HepG2 (cell line): ENCODE results near the gene SLC45A2.

Experiments used
- ETV5 ChIP-seq: IDR thresholded peaks from 2 replicates; pipeline ENCODE4 v1.6.1; 2018; ENCODE audit warnings: missing biosample characterization, missing genetic modification reagents, inconsistent platforms, borderline replicate concordance
- EZH2 ChIP-seq: conservative IDR thresholded peaks from 2 replicates; pipeline ENCODE4 v1.6.1; 2012; ENCODE audit warnings: mild to moderate bottlenecking, low read depth, low read length, moderate library complexity
- FOXM1 ChIP-seq: sonication (generic); formaldehyde crosslinking; IDR thresholded peaks from 2 replicates; pipeline ENCODE4 v1.5.0; 2020; ENCODE audit warnings: missing genetic modification reagents
- POLR2A ChIP-seq, 2 experiments: IDR thresholded peaks; 2 replicates each; pipeline ENCODE4 v1.6.1; 2011; ENCODE audit warnings: low read depth in 2 of 2, low read length in 2 of 2, mild to moderate bottlenecking in 1 of 2, moderate library complexity in 1 of 2; ENCODE audit not compliant: insufficient read depth in 1 of 2
- PRMT3 ChIP-seq: sonication (generic); formaldehyde crosslinking; IDR thresholded peaks from 2 replicates; pipeline ENCODE4 v1.8.1; 2022; ENCODE audit warnings: low read depth, mild to moderate bottlenecking, moderate library complexity, missing genetic modification reagents, borderline replicate concordance
- TBL1XR1 ChIP-seq: fragments of 150-350 bp; IDR thresholded peaks from 2 replicates; pipeline ENCODE4 v1.6.1; 2014; ENCODE audit warnings: borderline replicate concordance, low read length; ENCODE audit not compliant: partially characterized antibody
- YY1 ChIP-seq: IDR thresholded peaks from 2 replicates; pipeline ENCODE4 v1.6.1; 2011; ENCODE audit warnings: low read length, low read depth, moderate library complexity, mild to moderate bottlenecking; ENCODE audit not compliant: insufficient read depth, insufficient replicate concordance
- ZFP36 ChIP-seq: fragments of 150-350 bp; IDR thresholded peaks from 2 replicates; pipeline ENCODE4 v1.6.1; 2018; ENCODE audit warnings: borderline replicate concordance, low read length, low read depth; ENCODE audit not compliant: partially characterized antibody
- ZNF256 ChIP-seq: sonication (generic); formaldehyde crosslinking; conservative IDR thresholded peaks from 2 replicates; pipeline ENCODE4 v1.4.0; 2020; ENCODE audit warnings: missing genetic modification reagents
- ZNF776 ChIP-seq: sonication (generic); formaldehyde crosslinking; IDR thresholded peaks from 2 replicates; pipeline ENCODE4 v1.4.0; 2020; ENCODE audit warnings: mild to moderate bottlenecking, missing genetic modification reagents
- TF ChIP-seq, protein P1 (sequence below): sonication (generic); formaldehyde crosslinking; IDR thresholded peaks from 2 replicates; pipeline ENCODE4 v1.4.0; 2020; ENCODE audit warnings: missing genetic modification reagents
- TF ChIP-seq, protein P2 (sequence below): IDR thresholded peaks from 2 replicates; pipeline ENCODE4 v1.6.1; 2012; ENCODE audit warnings: inconsistent platforms
- TF ChIP-seq, protein P3 (sequence below): sonication (generic); formaldehyde crosslinking; IDR thresholded peaks from 2 replicates; pipeline ENCODE4 v1.5.0; 2020; ENCODE audit warnings: mild to moderate bottlenecking, missing genetic modification reagents
- TF ChIP-seq, protein P4 (sequence below): sonication (generic); formaldehyde crosslinking; IDR thresholded peaks from 2 replicates; pipeline ENCODE4 v1.5.0; 2020; ENCODE audit warnings: mild to moderate bottlenecking, missing genetic modification reagents, moderate library complexity

DNA sequence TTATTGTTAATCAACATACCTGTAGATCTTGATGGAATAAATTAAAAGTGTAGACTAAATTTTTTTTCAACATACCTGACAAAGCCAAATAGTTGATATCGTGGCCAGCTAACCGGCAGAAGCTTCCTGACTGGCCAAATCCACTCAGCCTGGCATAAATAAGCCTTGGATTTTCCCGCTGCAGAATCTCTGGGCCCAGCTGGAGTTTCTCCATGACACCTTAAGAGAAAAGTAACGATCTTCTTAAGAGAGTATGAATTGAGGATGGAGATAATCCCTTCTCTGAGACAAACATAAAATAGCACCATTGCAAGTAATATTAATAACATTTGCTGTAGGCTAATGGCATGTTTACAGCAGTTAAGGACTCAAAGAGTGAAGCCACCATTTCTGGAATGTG, 21.2 kb upstream of the SLC45A2 start:
- no peak for TF ChIP-seq POLR2A (IDR thresholded peaks at IDR 0.05; ENCODE audit: insufficient read depth in 1 of 2, low read depth in 2 of 2, low read length in 2 of 2)
- no peak for TF ChIP-seq ZFP36
- no peak for TF ChIP-seq YY1
- TF ChIP-seq, protein P1, sequence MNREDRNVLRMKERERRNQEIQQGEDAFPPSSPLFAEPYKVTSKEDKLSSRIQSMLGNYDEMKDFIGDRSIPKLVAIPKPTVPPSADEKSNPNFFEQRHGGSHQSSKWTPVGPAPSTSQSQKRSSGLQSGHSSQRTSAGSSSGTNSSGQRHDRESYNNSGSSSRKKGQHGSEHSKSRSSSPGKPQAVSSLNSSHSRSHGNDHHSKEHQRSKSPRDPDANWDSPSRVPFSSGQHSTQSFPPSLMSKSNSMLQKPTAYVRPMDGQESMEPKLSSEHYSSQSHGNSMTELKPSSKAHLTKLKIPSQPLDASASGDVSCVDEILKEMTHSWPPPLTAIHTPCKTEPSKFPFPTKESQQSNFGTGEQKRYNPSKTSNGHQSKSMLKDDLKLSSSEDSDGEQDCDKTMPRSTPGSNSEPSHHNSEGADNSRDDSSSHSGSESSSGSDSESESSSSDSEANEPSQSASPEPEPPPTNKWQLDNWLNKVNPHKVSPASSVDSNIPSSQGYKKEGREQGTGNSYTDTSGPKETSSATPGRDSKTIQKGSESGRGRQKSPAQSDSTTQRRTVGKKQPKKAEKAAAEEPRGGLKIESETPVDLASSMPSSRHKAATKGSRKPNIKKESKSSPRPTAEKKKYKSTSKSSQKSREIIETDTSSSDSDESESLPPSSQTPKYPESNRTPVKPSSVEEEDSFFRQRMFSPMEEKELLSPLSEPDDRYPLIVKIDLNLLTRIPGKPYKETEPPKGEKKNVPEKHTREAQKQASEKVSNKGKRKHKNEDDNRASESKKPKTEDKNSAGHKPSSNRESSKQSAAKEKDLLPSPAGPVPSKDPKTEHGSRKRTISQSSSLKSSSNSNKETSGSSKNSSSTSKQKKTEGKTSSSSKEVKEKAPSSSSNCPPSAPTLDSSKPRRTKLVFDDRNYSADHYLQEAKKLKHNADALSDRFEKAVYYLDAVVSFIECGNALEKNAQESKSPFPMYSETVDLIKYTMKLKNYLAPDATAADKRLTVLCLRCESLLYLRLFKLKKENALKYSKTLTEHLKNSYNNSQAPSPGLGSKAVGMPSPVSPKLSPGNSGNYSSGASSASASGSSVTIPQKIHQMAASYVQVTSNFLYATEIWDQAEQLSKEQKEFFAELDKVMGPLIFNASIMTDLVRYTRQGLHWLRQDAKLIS (CRISPR knock-in tag) = no peak
- no peak for TF ChIP-seq EZH2
- no peak for TF ChIP-seq TBL1XR1
- no peak for TF ChIP-seq PRMT3 (CRISPR knock-in tag)
- TF ChIP-seq, protein P2, sequence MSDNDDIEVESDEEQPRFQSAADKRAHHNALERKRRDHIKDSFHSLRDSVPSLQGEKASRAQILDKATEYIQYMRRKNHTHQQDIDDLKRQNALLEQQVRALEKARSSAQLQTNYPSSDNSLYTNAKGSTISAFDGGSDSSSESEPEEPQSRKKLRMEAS = no peak
- TF ChIP-seq, protein P3, sequence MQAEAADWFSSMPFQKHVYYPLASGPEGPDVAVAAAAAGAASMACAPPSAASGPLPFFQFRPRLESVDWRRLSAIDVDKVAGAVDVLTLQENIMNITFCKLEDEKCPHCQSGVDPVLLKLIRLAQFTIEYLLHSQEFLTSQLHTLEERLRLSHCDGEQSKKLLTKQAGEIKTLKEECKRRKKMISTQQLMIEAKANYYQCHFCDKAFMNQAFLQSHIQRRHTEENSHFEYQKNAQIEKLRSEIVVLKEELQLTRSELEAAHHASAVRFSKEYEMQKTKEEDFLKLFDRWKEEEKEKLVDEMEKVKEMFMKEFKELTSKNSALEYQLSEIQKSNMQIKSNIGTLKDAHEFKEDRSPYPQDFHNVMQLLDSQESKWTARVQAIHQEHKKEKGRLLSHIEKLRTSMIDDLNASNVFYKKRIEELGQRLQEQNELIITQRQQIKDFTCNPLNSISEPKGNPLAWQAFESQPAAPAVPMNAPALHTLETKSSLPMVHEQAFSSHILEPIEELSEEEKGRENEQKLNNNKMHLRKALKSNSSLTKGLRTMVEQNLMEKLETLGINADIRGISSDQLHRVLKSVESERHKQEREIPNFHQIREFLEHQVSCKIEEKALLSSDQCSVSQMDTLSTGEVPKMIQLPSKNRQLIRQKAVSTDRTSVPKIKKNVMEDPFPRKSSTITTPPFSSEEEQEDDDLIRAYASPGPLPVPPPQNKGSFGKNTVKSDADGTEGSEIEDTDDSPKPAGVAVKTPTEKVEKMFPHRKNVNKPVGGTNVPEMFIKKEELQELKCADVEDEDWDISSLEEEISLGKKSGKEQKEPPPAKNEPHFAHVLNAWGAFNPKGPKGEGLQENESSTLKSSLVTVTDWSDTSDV (CRISPR knock-in tag) = no peak
- TF ChIP-seq, protein P4, sequence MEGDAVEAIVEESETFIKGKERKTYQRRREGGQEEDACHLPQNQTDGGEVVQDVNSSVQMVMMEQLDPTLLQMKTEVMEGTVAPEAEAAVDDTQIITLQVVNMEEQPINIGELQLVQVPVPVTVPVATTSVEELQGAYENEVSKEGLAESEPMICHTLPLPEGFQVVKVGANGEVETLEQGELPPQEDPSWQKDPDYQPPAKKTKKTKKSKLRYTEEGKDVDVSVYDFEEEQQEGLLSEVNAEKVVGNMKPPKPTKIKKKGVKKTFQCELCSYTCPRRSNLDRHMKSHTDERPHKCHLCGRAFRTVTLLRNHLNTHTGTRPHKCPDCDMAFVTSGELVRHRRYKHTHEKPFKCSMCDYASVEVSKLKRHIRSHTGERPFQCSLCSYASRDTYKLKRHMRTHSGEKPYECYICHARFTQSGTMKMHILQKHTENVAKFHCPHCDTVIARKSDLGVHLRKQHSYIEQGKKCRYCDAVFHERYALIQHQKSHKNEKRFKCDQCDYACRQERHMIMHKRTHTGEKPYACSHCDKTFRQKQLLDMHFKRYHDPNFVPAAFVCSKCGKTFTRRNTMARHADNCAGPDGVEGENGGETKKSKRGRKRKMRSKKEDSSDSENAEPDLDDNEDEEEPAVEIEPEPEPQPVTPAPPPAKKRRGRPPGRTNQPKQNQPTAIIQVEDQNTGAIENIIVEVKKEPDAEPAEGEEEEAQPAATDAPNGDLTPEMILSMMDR (CRISPR knock-in tag) = no peak
- no peak for TF ChIP-seq FOXM1 (CRISPR knock-in tag)
- no peak for TF ChIP-seq ETV5 (CRISPR knock-in tag)
- no peak for TF ChIP-seq ZNF256 (CRISPR knock-in tag)
- TF ChIP-seq ZNF776 = no peak
